ENCODE data around the gene LSS.
"Not testable (repeated sequence)": the region's sequence is repeated elsewhere in the genome, so short reads cannot be mapped to it uniquely, and the experiment has no call there.

The LSS gene

GRCh38 chr21:46153247-46154154 is 75.1 kb downstream of the LSS start:
- DNase-seq (ENCODE audit: low read depth in 2 of 2), result no peak

- no peak for DNase-seq (ENCODE audit: low read depth in 2 of 2)
Observed at GRCh38 chr21:46152927-46153246, 75.7 kb downstream of the LSS start.

DNA sequence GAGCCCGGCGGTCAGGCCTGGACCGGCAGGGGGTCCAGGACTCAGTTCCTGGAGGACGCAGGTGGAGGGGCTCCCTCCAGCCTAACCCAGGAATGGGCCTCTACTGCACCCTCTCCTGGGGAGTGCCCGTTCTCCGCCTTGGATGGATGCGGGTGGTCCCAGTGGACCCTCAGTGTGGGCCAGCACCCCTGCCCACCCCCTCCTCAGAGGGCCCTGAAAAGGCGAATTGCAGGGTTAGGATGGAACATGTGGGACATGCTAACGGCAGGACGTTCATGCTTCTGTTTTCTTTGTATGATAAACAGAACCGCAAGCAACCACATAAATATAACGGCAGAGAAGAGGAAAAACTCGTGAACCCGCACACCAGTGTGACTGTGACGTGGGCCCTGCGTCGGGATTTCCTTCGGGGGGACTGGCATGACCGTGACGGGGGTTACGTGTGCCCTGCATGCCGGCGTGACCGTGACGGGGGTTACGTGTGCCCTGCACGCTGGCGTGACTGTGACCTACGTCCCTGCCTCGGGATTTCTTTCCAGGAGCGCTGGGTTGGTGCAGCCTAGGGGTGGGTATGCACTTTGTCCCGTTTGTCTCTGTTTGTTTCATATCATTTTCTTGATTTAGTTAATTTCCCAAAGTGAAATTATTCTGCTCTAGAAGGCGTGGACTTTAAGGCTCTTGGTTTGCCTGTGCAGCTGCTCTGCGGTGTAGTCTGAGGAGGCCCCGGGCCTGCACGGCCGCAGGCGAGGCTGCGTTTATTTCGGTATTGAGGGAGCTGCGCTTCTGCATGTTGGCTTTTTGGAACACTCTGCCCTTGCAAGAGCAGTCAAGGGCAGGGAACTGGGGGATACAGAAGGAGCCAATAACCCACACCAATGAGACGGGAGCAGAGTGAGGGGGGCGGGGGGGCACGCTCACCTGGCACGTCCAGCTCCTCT is 76.3 kb downstream of the LSS start:
- no peak for DNase-seq (ENCODE audit: low read depth in 2 of 2)

DNA sequence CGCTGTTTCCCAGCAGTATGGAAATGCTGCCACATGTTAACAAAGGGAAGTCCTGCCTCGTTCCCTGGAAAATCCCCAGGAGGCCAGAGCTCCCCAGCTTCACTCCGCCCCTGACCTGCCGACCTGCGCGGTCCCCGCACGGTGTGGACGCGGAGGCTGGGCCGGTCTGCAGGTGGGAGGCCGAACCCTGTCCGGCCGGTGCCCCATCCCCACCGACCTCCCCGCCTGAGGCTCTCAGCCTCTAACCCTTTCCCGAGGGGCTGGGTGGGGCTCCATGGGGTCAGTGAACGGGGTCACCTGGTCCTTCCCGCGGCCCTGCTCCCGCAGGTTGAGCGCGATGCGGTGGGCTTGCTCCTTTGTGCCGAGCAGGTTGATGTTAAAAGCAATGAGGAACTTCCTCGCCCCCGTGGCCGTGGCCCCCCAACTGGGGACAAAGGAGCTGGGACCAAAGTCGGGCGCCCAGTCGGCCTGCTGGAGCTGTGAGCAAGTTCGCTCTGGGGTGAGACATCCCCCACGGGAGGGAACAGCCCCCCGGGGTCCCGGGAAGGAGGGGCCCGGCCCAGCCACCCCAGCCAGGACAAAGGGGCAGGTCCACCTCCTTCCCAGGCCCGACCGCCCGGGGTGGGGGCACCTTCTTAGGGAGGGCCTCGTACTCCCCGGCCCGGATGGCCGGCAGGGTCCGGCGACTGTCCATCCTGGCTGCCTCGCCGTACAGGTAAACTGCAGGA is 77.1 kb downstream of the LSS start:
- DNase-seq (ENCODE audit: low read depth in 2 of 2), result no peak

DNA sequence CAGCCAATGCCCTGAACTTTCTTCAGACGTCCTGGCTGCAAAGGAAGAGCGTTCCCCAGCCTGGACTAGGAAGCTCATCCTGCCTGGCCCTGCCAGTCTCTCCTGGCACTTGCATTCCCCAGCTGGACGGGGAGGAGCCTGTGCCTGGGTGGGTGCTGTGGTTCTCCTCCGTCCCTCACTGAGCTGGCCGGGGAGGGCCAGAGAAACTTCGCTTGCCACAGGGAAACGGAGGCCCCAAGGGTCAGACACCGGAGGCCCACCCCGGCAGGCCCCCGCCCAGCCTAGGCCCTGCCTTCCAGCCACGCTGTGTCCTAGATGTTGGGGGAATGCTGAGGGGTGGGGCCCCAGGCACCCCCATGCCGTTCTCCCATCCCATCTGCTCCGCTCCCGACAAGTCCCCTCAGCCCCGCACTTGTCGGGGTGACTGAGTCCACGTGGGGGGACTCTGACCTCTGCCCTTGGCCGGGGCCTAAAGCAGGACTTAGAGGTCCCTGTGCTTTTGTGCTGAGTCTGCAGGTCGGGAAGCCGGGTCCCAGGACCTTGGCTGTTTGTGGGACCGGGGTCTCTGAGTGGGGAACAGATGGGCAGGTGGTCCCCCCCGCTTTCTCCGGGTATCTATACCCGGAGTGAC is 78.0 kb downstream of the LSS start:
- DNase-seq (ENCODE audit: low read depth in 2 of 2), result no peak

GRCh38 chr21:46150073-46150472 is 78.5 kb downstream of the LSS start:
- DNase-seq (ENCODE audit: low read depth in 2 of 2), result no peak

DNA sequence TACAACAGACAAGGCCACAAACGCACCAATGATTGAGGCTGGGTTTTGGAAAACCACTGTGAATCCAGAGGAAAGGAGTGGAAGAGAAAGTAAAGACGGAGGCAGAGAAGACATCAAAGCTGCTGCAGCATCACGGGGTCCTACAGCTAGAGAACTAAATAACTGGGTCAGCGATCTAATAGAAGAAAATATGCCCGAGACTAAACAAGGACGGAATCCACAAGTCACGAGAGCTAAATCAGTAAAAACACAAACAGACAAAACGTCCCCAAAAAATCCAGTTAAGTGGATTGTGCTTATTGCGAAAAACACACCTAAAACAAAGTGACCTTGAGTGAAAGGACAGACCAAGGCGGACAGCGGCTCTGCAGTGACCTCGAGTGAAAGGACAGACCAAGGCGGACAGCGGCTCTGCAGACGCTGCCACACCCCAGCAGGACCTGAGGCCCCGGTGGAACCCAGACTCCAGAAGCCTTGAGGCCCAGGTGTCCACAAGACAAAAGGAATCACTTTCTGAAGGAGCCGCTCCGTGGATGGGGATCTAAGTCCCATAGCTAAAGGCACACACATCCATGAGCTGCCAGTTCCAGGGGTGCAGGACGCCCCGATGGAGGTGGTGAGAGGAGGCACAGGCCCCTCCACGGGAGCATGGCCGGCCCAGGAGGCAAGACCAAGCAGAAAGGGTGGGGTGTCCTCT is 79.2 kb downstream of the LSS start:
- no peak for DNase-seq (ENCODE audit: low read depth in 2 of 2)

DNA sequence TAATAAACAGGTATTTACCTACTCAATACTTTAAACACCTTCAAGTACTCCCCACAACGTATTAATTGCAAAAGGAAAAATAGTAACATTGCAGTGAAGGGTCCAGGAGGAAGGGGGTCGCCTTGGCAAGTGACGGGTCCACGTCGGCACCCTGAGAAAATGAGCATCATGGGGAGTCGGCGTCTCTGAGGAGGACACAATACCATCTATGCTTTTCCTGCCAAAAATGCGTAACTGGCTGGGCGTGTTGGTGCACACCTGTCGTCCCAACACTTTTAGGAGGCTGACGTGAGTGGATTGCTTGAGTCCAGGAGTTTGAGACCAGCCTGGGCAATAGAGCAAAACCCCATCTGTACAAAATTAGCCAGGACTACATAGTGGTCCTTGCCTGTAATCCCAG is 80.5 kb downstream of the LSS start:
- no peak for DNase-seq (ENCODE audit: low read depth in 2 of 2)

GRCh38 chr21:46147429-46147828 is 81.1 kb downstream of the LSS start:
- peak in 1 of 2 donors; percentile 12 for DNase-seq (ENCODE audit: low read depth in 2 of 2)

DNA sequence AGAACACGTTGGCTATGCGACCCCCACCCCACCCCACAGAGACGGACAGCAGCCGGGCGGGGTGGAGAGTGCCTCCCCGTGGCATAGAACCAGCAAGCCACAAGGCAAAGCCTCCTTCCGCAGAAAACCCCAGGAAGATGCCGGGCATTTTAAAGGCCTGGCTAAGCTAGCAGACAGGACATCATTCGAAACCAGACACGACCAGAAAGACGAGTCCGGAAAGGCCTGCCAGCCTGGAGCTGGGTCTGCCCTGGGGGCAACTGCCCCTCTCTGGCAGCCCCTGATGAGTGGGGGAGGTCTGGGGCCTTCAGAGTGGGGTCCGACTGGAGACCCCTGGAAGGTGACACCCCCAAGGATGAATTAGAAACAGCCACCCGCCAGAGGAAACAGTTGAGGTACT is 81.7 kb downstream of the LSS start:
- no peak for DNase-seq (ENCODE audit: low read depth in 2 of 2)

- DNase-seq (ENCODE audit: low read depth in 2 of 2), result no peak
Observed at GRCh38 chr21:46145840-46146691, 82.5 kb downstream of the LSS start.

DNA sequence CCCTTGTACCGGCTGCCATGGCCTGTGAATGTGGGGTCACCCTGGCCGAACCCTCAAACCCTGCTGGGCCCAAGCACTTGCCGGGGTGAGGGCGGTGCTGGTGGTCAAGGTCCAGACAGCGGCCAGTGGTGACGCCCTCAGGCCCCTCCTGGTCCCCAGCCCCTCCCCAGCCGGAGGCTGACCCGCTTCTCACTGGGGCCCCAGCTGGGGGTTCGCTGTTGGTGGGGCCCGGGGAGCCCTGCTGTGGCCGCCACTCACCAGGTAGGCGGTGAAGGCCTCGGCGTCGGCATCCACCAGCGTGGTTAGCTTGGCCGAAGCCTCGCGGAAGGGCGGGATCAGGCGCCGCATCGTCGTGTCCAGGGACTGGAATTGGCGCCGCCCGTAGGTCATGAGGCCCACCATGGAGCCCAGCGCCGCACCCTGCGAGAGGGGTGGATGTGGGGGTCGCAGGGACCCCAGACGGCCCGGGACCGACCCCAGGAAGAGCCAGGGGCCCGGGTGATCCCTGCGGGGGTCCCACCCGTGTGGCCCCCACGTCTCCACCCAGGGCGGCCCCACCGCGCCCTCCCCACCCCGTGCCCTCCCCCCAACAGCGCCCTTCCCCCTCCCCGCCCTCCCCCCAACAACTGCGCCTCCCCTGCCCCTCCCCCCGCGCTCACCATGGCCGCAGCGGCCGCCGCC is 83.3 kb downstream of the LSS start:
- DNase-seq (ENCODE audit: low read depth in 2 of 2), result no peak

DNA sequence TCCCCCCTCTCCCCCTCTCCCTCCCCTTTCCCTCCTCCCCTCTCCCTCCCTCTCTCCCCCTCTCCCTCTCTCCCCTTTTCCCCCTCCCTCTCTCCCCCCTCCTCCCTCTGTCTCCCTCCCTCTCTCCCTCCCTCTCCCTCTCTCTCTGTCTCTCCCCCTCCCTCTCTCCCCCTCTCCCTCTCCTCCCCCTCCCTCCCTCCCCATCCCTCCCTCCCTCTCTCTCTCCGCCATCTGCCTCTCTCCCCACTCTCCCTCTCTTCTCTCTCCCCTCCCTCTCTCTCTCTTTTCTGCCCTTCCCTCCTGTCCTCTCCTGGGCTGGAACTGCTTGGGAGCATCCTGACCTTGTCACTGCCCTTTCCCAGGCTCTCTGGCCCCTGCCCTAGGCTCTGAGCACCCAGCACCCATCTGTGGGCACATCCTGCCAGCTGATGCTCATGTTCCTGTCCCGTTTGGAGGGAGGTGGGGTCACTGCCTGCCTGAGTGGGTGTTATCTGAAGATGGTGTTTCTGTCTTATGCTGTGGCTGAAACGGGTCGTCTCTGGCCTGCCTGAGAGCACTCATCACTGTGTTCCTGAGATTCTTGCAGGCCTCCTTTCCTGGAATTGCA is 84.0 kb downstream of the LSS start:
- DNase-seq (ENCODE audit: low read depth in 2 of 2), result no peak

GRCh38 chr21:46142582-46143473 is 85.7 kb downstream of the LSS start:
- no peak for DNase-seq (ENCODE audit: low read depth in 2 of 2)

- no peak for DNase-seq (ENCODE audit: low read depth in 2 of 2)
Observed at GRCh38 chr21:46141767-46142581, 86.6 kb downstream of the LSS start.

- not testable (repeated sequence) for DNase-seq (ENCODE audit: low read depth in 2 of 2)
Observed at GRCh38 chr21:46140352-46141003, 88.1 kb downstream of the LSS start.

DNA sequence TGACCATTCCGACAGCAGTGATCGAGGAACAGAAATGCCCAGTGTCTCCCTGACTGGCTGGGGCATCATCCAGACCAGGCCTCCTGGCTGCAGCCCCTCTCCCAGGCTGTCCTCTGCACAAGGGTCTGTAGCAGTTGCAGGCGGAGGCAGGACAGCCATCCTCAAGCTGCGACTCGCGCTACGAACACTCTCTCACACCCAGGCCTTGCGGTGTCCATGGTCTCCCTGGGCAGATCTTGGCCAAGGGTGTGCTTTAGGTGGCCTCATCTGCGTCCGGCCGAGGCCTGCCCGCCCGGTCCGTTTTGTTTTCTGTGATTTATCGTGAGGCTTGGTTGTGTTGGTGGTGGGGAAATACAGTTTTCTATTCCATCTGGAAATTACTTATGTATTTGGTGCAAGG is 88.9 kb downstream of the LSS start:
- no peak for DNase-seq (ENCODE audit: low read depth in 2 of 2)
